NT2/D1 (cell line): ENCODE data around the gene STN1.

Experiments used
- DNase-seq: peaks from one replicate; pipeline ENCODE4 v3.0.0-alpha.2; 2011; ENCODE audit warnings: low read depth, low spot score
- H3K27me3 ChIP-seq: 2 replicates; pipeline ENCODE4 v1.6.0; 2011; ENCODE audit warnings: mild to moderate bottlenecking; ENCODE audit not compliant: insufficient read length, insufficient read depth
- H3K36me3 ChIP-seq: 2 replicates; pipeline ENCODE4 v1.6.1; 2011; ENCODE audit warnings: mild to moderate bottlenecking, low read length, mixed read lengths; ENCODE audit not compliant: insufficient read depth, insufficient read length
- H3K4me1 ChIP-seq: 2 replicates; pipeline ENCODE4 v1.5.1; 2011; ENCODE audit not compliant: insufficient read depth, insufficient read length
- H3K4me3 ChIP-seq: 2 replicates; pipeline ENCODE4 v1.5.1; 2011; ENCODE audit warnings: low read depth; ENCODE audit not compliant: insufficient read length
- H3K9ac ChIP-seq: 2 replicates; pipeline ENCODE4 v1.6.0; 2011; ENCODE audit warnings: low read depth; ENCODE audit not compliant: insufficient read length
- H3K9me3 ChIP-seq: 2 replicates; pipeline ENCODE4 v1.5.1; 2011; ENCODE audit warnings: mild to moderate bottlenecking, low read length; ENCODE audit not compliant: insufficient read depth
- SUZ12 ChIP-seq: IDR thresholded peaks from 2 replicates; pipeline ENCODE4 v1.6.1; 2011; ENCODE audit not compliant: insufficient read length, insufficient read depth; ENCODE audit errors: extremely low read depth
- YY1 ChIP-seq: IDR thresholded peaks from 2 replicates; pipeline ENCODE4 v1.6.1; 2011; ENCODE audit not compliant: insufficient read length, insufficient read depth
- ZNF274 ChIP-seq: IDR thresholded peaks from 2 replicates; pipeline ENCODE4 v1.6.1; 2011; ENCODE audit warnings: mild to moderate bottlenecking, low read depth, low read length

STN1 gene

GRCh38 chr10:103936022-103936421, 18.0 kb upstream of the STN1 start:
- H3K4me3 ChIP-seq, result no peak overlapping the region
- no peak for TF ChIP-seq YY1
- TF ChIP-seq ZNF274, result no peak
- no peak for TF ChIP-seq SUZ12
- no peak for DNase-seq
- no peaks in the 10 kb centered on the region for H3K27me3 ChIP-seq
- no peaks in the 10 kb centered on the region for H3K4me1 ChIP-seq
- H3K9ac ChIP-seq, result no peak overlapping the region
- no peaks in the 10 kb centered on the region for H3K9me3 ChIP-seq
- H3K36me3 ChIP-seq, result no peaks in the 10 kb centered on the region

GRCh38 chr10:103934308-103934707, 16.3 kb upstream of the STN1 start:
- Histone ChIP-seq H3K4me1 (no peaks in the 10 kb centered on the region), H3K36me3 (no peaks in the 10 kb centered on the region), H3K9me3 (no peaks in the 10 kb centered on the region), H3K4me3 (no peak overlapping the region), H3K9ac (no peak overlapping the region), H3K27me3 (no peaks in the 10 kb centered on the region)
- no peak for DNase-seq
- TF ChIP-seq YY1 (no peak), SUZ12 (no peak), ZNF274 (no peak)

- TF ChIP-seq SUZ12, result no peak
- TF ChIP-seq ZNF274, result no peak
- no peak for TF ChIP-seq YY1
- DNase-seq, result no peak
- no peaks in the 10 kb centered on the region for H3K36me3 ChIP-seq
- H3K27me3 ChIP-seq, result no peaks in the 10 kb centered on the region
- H3K4me3 ChIP-seq, result no peak overlapping the region
- no peaks in the 10 kb centered on the region for H3K4me1 ChIP-seq
- no peaks in the 10 kb centered on the region for H3K9me3 ChIP-seq
- no peak overlapping the region for H3K9ac ChIP-seq
These were observed 15.7 kb upstream of the STN1 start for GRCh38 chr10:103933557-103934121.

GRCh38 chr10:103932971-103933370, 15.0 kb upstream of the STN1 start:
- H3K9me3 ChIP-seq, result no peaks in the 10 kb centered on the region
- DNase-seq, result no peak
- no peaks in the 10 kb centered on the region for H3K36me3 ChIP-seq
- no peak overlapping the region for H3K9ac ChIP-seq
- H3K4me3 ChIP-seq, result no peak overlapping the region
- no peaks in the 10 kb centered on the region for H3K27me3 ChIP-seq
- TF ChIP-seq SUZ12 (no peak), ZNF274 (no peak), YY1 (no peak)
- H3K4me1 ChIP-seq, result no peaks in the 10 kb centered on the region

GRCh38 chr10:103932271-103932670, 14.3 kb upstream of the STN1 start:
- Histone ChIP-seq H3K9me3 (no peaks in the 10 kb centered on the region), H3K4me1 (no peaks in the 10 kb centered on the region), H3K4me3 (no peak overlapping the region), H3K27me3 (no peaks in the 10 kb centered on the region), H3K36me3 (no peaks in the 10 kb centered on the region), H3K9ac (no peak overlapping the region)
- TF ChIP-seq SUZ12 (no peak), ZNF274 (no peak), YY1 (no peak)
- no peak for DNase-seq

- no peaks in the 10 kb centered on the region for H3K27me3 ChIP-seq
- H3K9me3 ChIP-seq, result no peaks in the 10 kb centered on the region
- H3K4me3 ChIP-seq, result no peak overlapping the region
- DNase-seq, result no peak
- no peak overlapping the region for H3K9ac ChIP-seq
- no peak for TF ChIP-seq YY1
- TF ChIP-seq ZNF274, result no peak
- TF ChIP-seq SUZ12, result no peak
- no peaks in the 10 kb centered on the region for H3K36me3 ChIP-seq
- no peaks in the 10 kb centered on the region for H3K4me1 ChIP-seq
These were observed 13.6 kb upstream of the STN1 start for GRCh38 chr10:103931603-103932002.

- Histone ChIP-seq H3K9me3 (no peaks in the 10 kb centered on the region), H3K27me3 (no peaks in the 10 kb centered on the region), H3K36me3 (no peaks in the 10 kb centered on the region), H3K4me3 (no peak overlapping the region), H3K4me1 (no peaks in the 10 kb centered on the region), H3K9ac (no peak overlapping the region)
- DNase-seq, result no peak
- no peak for TF ChIP-seq SUZ12
- no peak for TF ChIP-seq ZNF274
- TF ChIP-seq YY1, result no peak
These were observed 12.9 kb upstream of the STN1 start for GRCh38 chr10:103930881-103931280.
